Measurements from ENCODE around the gene SRGAP1. TPM values are rescaled to one million over a fixed set of nuclear protein-coding genes. Genes with fewer than 3 reads are reported as not detected.
A peak's percentile ranks its signal among the peaks of the same experiment; 100 is the strongest.
"Not testable (repeated sequence)": the region's sequence is repeated elsewhere in the genome, so short reads cannot be mapped to it uniquely, and the experiment has no call there.

Gene SRGAP1
- polyA plus RNA-seq, 6 donors from 2014 or later: 0.01 to 0.26 (median 0.05) TPM

GRCh38 chr12:63816031-63816430 lies 28.5 kb upstream of the SRGAP1 start:
- Mint-ChIP-seq H3K4me3 (no peak overlapping the region), H3K36me3 (peaks cover 9 to 12% of the 10 kb centered on the region in 2 donors), H3K9me3 (peaks cover 5 to 25% (median 14%) of the 10 kb centered on the region in 7 donors), H3K4me1 (peaks cover 0 to 14% (median 0%) of the 10 kb centered on the region in 3 donors), H3K27ac (peak overlapping the region in 1 of 6 donors; percentile 48), H3K27me3 (peaks cover 9 to 33% (median 14%) of the 10 kb centered on the region in 3 donors)
- no peak for DNase-seq
- ATAC-seq (ENCODE audit: low read depth in 2 of 2): no peak

- peaks cover 5 to 26% (median 14%) of the 10 kb centered on the region in 7 donors for H3K9me3 Mint-ChIP-seq
- no peak for DNase-seq
- no peak overlapping the region for H3K27ac Mint-ChIP-seq
Measured at GRCh38 chr12:63820427-63820826, 24.1 kb upstream of the SRGAP1 start.

GRCh38 chr12:63821781-63822251 lies 22.7 kb upstream of the SRGAP1 start:
- H3K27me3 Mint-ChIP-seq: peaks cover 35 to 58% (median 42%) of the 10 kb centered on the region in 3 donors
- ATAC-seq (ENCODE audit: low read depth in 2 of 2) (no peak), DNase-seq (no peak)
- H3K36me3 Mint-ChIP-seq: peaks cover 9 to 12% of the 10 kb centered on the region in 2 donors
- H3K4me1 Mint-ChIP-seq: peaks cover 0 to 9% (median 6%) of the 10 kb centered on the region in 3 donors
- no peak overlapping the region for H3K27ac Mint-ChIP-seq
- peaks cover 5 to 26% (median 14%) of the 10 kb centered on the region in 7 donors for H3K9me3 Mint-ChIP-seq
- peak overlapping the region in 6 of 8 donors; percentile 76 to 89 (median 81) for H3K4me3 Mint-ChIP-seq

More at GRCh38 chr12:63820427-63820826, 24.1 kb upstream of the SRGAP1 start:
- Mint-ChIP-seq H3K27me3 (peaks cover 31 to 60% (median 42%) of the 10 kb centered on the region in 3 donors), H3K4me3 (no peak overlapping the region), H3K4me1 (peaks cover 0 to 10% (median 9%) of the 10 kb centered on the region in 3 donors), H3K36me3 (peaks cover 9 to 12% of the 10 kb centered on the region in 2 donors)
- no peak for ATAC-seq (ENCODE audit: low read depth in 2 of 2)

- H3K27me3 Mint-ChIP-seq: peaks cover 35 to 53% (median 42%) of the 10 kb centered on the region in 3 donors
- no peak for DNase-seq
- H3K4me1 Mint-ChIP-seq: peaks cover 0 to 9% (median 6%) of the 10 kb centered on the region in 3 donors
- peaks cover 5 to 26% (median 14%) of the 10 kb centered on the region in 7 donors for H3K9me3 Mint-ChIP-seq
- H3K36me3 Mint-ChIP-seq: peaks cover 9 to 12% of the 10 kb centered on the region in 2 donors
- H3K4me3 Mint-ChIP-seq: peak overlapping the region in 2 of 8 donors; percentile 76 to 78
- H3K27ac Mint-ChIP-seq: no peak overlapping the region
- ATAC-seq (ENCODE audit: low read depth in 2 of 2): no peak
Measured at GRCh38 chr12:63822352-63822751, 22.1 kb upstream of the SRGAP1 start.

- Mint-ChIP-seq H3K27ac (no peak overlapping the region), H3K9me3 (peaks cover 5 to 26% (median 14%) of the 10 kb centered on the region in 7 donors), H3K36me3 (peaks cover 9 to 12% of the 10 kb centered on the region in 2 donors), H3K4me3 (peak overlapping the region in 1 of 8 donors; percentile 48), H3K27me3 (peaks cover 35 to 53% (median 42%) of the 10 kb centered on the region in 3 donors), H3K4me1 (peaks cover 0 to 9% (median 6%) of the 10 kb centered on the region in 3 donors)
- DNase-seq (no peak), ATAC-seq (ENCODE audit: low read depth in 2 of 2) (no peak)
Measured at GRCh38 chr12:63823040-63823439, 21.5 kb upstream of the SRGAP1 start.

GRCh38 chr12:63826006-63826585 lies 18.4 kb upstream of the SRGAP1 start:
- H3K27ac Mint-ChIP-seq: peak overlapping the region in 1 of 6 donors; percentile 81
- H3K4me1 Mint-ChIP-seq: peaks cover 0 to 9% (median 6%) of the 10 kb centered on the region in 3 donors
- ATAC-seq (ENCODE audit: low read depth in 2 of 2) (no peak), DNase-seq (no peak)
- H3K4me3 Mint-ChIP-seq: no peak overlapping the region
- peaks cover 0 to 12% of the 10 kb centered on the region in 2 donors for H3K36me3 Mint-ChIP-seq
- peaks cover 0 to 15% (median 10%) of the 10 kb centered on the region in 7 donors for H3K9me3 Mint-ChIP-seq
- peaks cover 21 to 50% (median 46%) of the 10 kb centered on the region in 3 donors for H3K27me3 Mint-ChIP-seq

GRCh38 chr12:63828867-63829266 lies 15.6 kb upstream of the SRGAP1 start:
- DNase-seq (no peak), ATAC-seq (ENCODE audit: low read depth in 2 of 2) (no peak)
- Mint-ChIP-seq H3K4me3 (no peak overlapping the region), H3K27ac (no peak overlapping the region), H3K36me3 (peaks cover 0 to 12% of the 10 kb centered on the region in 2 donors), H3K27me3 (peaks cover 20 to 34% (median 31%) of the 10 kb centered on the region in 3 donors), H3K9me3 (peaks cover 0 to 11% (median 8%) of the 10 kb centered on the region in 7 donors), H3K4me1 (no peaks in the 10 kb centered on the region)

- no peak overlapping the region for H3K4me3 Mint-ChIP-seq
- no peak overlapping the region for H3K27ac Mint-ChIP-seq
- DNase-seq: no peak
- H3K9me3 Mint-ChIP-seq: peaks cover 0 to 3% (median 0%) of the 10 kb centered on the region in 7 donors
- H3K36me3 Mint-ChIP-seq: no peaks in the 10 kb centered on the region
- H3K27me3 Mint-ChIP-seq: peaks cover 7 to 29% (median 15%) of the 10 kb centered on the region in 3 donors
- no peaks in the 10 kb centered on the region for H3K4me1 Mint-ChIP-seq
- no peak for ATAC-seq (ENCODE audit: low read depth in 2 of 2)
Measured at GRCh38 chr12:63836046-63836445, 8.5 kb upstream of the SRGAP1 start.

GRCh38 chr12:63836936-63837335 lies 7.6 kb upstream of the SRGAP1 start:
- DNase-seq: no peak
- peaks cover 0 to 3% (median 0%) of the 10 kb centered on the region in 7 donors for H3K9me3 Mint-ChIP-seq
- no peak overlapping the region for H3K4me3 Mint-ChIP-seq
- no peaks in the 10 kb centered on the region for H3K4me1 Mint-ChIP-seq
- no peaks in the 10 kb centered on the region for H3K36me3 Mint-ChIP-seq
- ATAC-seq (ENCODE audit: low read depth in 2 of 2): no peak
- peaks cover 0 to 30% (median 6%) of the 10 kb centered on the region in 3 donors for H3K27me3 Mint-ChIP-seq
- H3K27ac Mint-ChIP-seq: no peak overlapping the region

GRCh38 chr12:63838411-63838810 lies 6.1 kb upstream of the SRGAP1 start:
- Mint-ChIP-seq H3K36me3 (no peaks in the 10 kb centered on the region), H3K27ac (no peak overlapping the region), H3K27me3 (peaks cover 0 to 27% (median 15%) of the 10 kb centered on the region in 3 donors), H3K4me3 (no peak overlapping the region), H3K9me3 (peaks cover 0 to 3% (median 0%) of the 10 kb centered on the region in 7 donors), H3K4me1 (peaks cover 0 to 4% (median 4%) of the 10 kb centered on the region in 3 donors)
- DNase-seq (no peak), ATAC-seq (ENCODE audit: low read depth in 2 of 2) (no peak)

GRCh38 chr12:63841011-63841410 lies 3.5 kb upstream of the SRGAP1 start:
- H3K4me1 Mint-ChIP-seq: peaks cover 8 to 11% (median 10%) of the 10 kb centered on the region in 3 donors
- no peak overlapping the region for H3K4me3 Mint-ChIP-seq
- H3K36me3 Mint-ChIP-seq: no peaks in the 10 kb centered on the region

GRCh38 chr12:63841571-63841970 lies 2.9 kb upstream of the SRGAP1 start:
- no peak overlapping the region for H3K27ac Mint-ChIP-seq
- H3K36me3 Mint-ChIP-seq: no peaks in the 10 kb centered on the region
- no peak for ATAC-seq (ENCODE audit: low read depth in 2 of 2)
- H3K4me3 Mint-ChIP-seq: peak overlapping the region in 1 of 8 donors; percentile 60
- H3K27me3 Mint-ChIP-seq: peaks cover 24 to 36% (median 29%) of the 10 kb centered on the region in 3 donors
- DNase-seq: no peak
- peaks cover 0 to 2% (median 0%) of the 10 kb centered on the region in 7 donors for H3K9me3 Mint-ChIP-seq
- H3K4me1 Mint-ChIP-seq: peaks cover 8 to 11% (median 10%) of the 10 kb centered on the region in 3 donors

More at GRCh38 chr12:63841011-63841410, 3.5 kb upstream of the SRGAP1 start:
- H3K27ac Mint-ChIP-seq: no peak overlapping the region
- ATAC-seq (ENCODE audit: low read depth in 2 of 2): no peak
- DNase-seq: no peak
- H3K9me3 Mint-ChIP-seq: peaks cover 0 to 2% (median 0%) of the 10 kb centered on the region in 7 donors
- peaks cover 18 to 30% (median 28%) of the 10 kb centered on the region in 3 donors for H3K27me3 Mint-ChIP-seq

GRCh38 chr12:63842750-63843149 lies 1.8 kb upstream of the SRGAP1 start:
- not testable (repeated sequence) for H3K36me3 Mint-ChIP-seq; ATAC-seq (ENCODE audit: low read depth in 2 of 2); H3K9me3 Mint-ChIP-seq; DNase-seq
- Mint-ChIP-seq H3K27me3 (peaks cover 27 to 40% (median 28%) of the 10 kb centered on the region in 3 donors), H3K27ac (peak overlapping the region in 1 of 6 donors; percentile 22), H3K4me3 (peak overlapping the region; percentile 61 to 90 (median 70)), H3K4me1 (peaks cover 8 to 11% (median 10%) of the 10 kb centered on the region in 3 donors)
